Glomerular visceral epithelial cell (primary cell): ENCODE data around the gene LARGE1.

Source experiments
- DNase-seq: peaks from one replicate; pipeline ENCODE4 v3.0.0-alpha.2; 2016; ENCODE audit errors: extremely low spot score

Gene LARGE1

GRCh38 chr22:33780531-33781136, 139.6 kb downstream of the LARGE1 start:
- no peak for DNase-seq

- no peak for DNase-seq
Observed at GRCh38 chr22:33779243-33779642, 141.0 kb downstream of the LARGE1 start.

DNA sequence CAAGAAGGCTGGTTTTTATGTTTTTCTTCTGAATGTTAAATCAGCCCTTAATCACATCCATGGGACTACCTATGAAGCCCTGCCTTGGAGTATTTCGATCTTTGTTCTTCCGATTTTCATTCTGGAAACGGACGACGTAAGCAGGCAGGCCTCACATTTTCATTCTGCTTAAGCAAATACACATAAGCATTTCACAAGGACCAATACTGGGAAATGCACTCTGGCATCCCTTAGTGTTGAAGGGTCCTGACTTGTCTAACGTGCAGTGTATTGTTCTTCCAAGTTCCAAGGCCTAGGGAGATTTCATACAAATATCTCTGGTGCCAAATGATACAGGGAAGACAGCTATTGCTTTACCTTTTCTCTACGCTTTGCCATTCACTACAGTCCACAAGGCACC, 143.8 kb downstream of the LARGE1 start:
- no peak for DNase-seq

DNA sequence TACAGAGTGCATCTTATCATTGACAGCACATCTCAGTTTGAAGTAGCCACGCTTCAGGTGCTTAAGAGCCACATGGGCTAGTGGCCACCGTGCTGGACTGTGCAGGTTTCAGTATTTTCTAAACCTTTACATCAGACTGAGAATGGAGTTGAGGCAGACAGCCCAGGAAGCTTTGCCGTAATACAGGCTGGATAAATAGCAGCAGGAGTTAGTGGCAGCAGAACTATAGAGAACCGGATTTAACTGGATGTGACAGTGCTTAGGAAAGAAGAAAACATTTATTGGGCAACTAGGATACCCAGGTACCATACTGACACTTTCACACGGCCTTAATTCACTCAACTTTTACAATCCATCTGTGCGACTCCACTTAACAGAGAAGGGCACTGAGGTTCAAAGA, 145.5 kb downstream of the LARGE1 start:
- no peak for DNase-seq

DNA sequence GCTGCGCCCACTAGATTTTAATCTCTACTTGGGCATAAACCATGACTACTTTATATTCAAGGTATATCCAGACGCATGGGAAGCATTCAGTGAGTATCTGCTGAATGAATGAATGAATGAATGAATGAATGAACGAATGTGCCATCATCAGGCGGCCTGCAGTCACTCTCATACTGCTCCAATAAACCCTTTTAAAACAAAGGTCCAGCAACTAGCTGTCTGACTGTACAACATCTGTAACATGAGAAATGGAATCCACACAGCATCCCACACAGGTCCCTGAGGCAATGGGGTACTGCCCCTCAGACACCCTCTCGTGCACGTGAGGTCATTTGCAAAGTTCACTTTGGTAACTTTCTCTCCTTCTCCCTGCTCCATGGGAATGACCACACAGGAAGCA, 147.5 kb downstream of the LARGE1 start:
- no peak for DNase-seq

- no peak for DNase-seq
Observed at GRCh38 chr22:33771136-33771535, 149.1 kb downstream of the LARGE1 start.

- DNase-seq = no peak
Observed at GRCh38 chr22:33770723-33771122, 149.6 kb downstream of the LARGE1 start.

- DNase-seq = no peak
Observed at GRCh38 chr22:33766091-33766490, 154.2 kb downstream of the LARGE1 start.

GRCh38 chr22:33758961-33759360, 161.3 kb downstream of the LARGE1 start:
- no peak for DNase-seq

GRCh38 chr22:33757802-33758483, 162.3 kb downstream of the LARGE1 start:
- no peak for DNase-seq

DNA sequence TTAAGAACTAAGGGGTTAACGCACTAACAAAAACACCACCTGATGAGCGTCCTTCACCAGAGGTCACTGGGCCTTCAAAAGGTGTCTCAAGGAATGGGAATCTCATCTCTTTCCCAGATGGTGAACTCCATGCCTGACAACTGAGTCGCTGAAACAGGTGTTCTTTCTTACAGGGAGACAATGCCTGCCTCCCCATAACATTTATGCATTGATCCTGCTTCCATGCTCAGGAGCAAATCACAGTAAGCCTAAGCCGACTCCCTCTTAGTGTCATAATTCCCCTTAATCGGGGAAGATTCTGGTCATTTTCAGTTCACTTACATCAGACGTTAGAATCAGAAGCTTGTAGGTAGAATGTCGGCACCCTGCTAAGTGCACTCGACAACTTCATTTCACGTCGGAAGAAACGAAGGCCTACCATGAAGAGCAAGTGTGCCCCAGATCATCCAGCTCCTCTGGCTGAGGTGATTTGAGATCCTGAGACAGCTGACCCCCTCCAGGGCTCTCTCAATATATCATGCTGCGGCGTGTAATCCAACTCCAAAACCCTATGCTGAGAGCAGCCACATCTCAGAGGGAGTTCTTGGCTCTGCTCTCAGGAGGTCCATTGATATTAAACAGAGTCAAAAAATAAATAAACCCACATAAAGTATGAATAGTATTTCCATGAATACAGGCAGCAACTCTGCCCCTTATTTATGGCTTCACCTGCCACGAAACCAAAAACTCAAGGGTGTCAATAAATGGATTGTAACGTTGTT, 163.1 kb downstream of the LARGE1 start:
- DNase-seq = no peak

DNA sequence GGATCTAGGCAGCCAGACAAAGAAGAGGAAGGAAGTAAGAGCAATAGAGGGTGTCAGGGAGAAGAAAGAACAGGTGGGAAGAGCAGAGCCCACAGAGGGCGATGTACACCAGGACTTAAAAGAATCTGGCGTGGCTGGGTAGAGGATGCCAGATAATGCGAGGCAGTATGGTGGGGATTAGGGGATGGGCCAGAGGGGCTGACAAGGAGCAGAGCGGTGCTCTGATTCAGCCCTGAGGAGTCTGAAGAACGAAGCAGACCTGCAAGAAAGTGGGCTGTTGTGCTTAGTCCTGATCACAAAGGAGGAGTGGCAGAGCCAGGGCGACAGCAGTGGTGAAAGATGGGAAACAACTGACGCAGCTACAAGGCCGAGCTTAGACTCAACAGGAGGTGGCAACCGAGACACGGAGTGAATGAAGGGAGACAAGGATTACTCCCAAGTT, 163.7 kb downstream of the LARGE1 start:
- DNase-seq = no peak

DNA sequence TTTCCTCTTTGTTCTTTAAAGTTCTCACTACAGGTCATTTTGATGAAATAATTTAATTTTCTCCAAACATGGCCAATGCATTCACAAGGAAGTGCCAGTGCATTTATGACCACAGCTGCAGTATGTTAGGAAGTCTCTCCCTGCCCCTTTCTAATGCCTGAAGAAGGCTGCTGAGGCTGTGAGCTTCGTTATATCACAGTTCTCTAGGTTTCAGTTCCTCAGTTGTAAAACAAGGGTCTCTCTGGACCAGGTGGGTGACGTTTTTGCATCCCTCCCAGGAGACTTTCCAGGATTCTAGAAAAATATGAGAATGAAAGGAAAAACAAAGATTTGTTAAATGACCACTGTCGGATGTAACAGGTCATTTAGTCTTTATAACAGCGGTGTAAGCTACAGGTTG, 171.6 kb downstream of the LARGE1 start:
- DNase-seq = no peak

- peak; percentile 9 for DNase-seq
Observed at GRCh38 chr22:33747576-33748180, 172.6 kb downstream of the LARGE1 start.

DNA sequence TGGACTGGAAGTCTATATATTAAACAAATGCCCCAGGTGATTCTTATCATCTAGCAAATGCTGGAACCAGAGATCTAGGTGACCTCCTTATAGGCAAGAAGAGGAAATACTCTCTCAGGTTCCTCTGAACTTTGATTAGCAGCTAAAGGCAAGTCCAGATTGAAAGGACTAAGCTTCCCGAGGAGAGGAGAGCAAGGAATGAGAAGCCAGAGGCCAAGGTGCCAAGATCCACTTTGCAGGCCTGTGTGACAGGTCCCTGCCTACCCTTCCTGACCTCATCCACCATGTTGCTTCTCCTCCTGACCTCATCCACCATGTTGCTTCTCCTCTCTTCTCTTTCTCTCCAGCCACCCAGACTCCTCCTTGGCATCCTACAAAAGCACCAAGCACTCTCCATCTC, 173.2 kb downstream of the LARGE1 start:
- DNase-seq = no peak

GRCh38 chr22:33746501-33746928, 173.8 kb downstream of the LARGE1 start:
- no peak for DNase-seq

DNA sequence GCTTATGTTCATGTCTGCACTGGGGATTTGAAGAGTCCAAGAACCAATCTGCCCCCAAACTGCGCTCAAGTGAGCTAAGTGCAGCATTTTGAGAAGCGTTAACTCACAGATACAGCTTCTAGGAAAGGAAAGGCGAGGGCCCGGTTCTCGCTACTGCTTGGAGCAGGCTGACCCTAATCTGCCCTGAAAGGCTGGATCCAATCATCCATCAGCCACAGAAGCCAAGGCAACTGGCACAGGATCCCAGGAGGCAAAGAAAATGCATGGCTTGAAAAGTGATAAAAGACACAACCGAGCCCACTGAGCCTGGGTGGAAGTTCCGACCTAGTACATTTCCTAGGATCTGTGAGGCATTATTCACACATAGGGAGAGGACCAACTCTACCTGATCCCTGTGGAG, 174.8 kb downstream of the LARGE1 start:
- DNase-seq = no peak

DNA sequence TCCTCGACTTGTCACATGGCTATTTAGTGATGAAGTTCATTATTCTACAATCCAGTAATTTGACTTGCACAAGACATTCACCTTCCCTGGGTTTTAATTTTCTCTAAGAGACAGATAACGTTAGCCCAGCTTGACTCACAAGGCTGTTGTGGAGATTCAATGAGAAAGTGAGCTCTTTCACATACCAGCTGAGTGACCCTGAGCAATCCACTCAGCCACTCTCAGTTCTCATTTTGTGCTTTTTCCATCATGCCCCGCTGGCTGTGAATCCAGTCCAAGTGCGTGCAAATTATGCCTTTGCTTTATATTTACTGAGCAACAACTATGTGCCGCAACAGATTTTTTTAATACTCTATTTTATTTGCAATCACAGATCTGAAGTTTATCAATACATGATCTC, 176.5 kb downstream of the LARGE1 start:
- no peak for DNase-seq

DNA sequence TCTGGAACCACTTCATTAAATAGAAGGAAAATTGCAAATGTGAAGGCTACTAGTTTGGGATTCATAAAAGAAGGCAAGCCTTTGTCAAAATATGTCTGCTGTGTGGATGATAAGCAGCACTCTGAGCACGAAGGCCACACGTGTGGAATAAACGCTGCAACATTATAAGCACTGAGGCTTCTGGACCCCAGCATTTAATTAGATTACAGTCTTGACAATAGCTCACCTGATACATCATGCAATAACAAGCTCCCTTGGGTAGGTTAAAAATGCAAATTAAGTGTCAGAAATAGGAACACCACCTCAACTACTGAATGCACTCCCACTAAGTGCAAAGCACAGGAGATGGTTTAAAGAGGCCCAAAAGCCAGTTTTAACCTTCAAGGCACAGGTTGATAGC, 179.3 kb downstream of the LARGE1 start:
- DNase-seq = no peak

- no peak for DNase-seq
Observed at GRCh38 chr22:33739516-33739915, 180.8 kb downstream of the LARGE1 start.

DNA sequence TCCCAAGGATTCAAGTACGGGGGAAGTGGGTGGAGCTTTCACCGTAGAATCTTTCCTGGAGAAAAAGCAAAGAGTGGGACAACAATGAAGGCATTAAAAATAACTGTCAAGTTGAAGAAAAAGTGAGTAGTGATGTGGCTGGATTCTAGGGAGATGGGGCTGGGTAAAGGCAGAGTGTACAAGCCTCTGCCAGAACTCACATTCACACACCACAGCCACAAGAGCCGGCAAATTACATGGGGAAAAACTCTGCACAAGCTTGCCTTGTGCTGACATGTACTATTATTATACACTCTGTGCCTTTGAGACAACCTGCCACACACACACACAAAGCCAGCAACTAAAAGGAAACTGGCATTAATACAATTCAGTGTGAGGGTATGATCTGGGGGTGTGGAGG, 182.6 kb downstream of the LARGE1 start:
- no peak for DNase-seq

GRCh38 chr22:33735978-33736377, 184.3 kb downstream of the LARGE1 start:
- DNase-seq = no peak

DNA sequence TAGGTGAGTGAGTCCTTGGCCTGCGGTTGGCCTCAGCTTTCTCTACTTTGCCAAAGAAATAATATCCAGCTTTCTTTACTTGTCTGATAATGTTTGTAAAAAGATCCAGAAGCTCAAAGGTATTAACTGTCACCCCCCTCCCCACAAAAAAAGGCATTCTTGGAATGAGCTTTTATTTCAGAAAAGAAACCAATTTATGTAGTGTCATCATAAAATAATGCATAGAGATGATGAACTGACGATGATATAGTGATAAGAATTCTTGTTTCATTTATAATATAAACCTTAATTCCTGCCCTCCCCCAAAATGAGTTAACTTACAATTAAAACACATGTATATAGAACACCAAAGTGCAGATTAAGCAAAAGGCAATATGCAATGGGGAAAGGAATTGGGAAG, 191.4 kb downstream of the LARGE1 start:
- no peak for DNase-seq
